ENCODE data around the gene OTUD4.
"Not testable (repeated sequence)": the region's sequence is repeated elsewhere in the genome, so short reads cannot be mapped to it uniquely, and the experiment has no call there.

The OTUD4 gene

DNA sequence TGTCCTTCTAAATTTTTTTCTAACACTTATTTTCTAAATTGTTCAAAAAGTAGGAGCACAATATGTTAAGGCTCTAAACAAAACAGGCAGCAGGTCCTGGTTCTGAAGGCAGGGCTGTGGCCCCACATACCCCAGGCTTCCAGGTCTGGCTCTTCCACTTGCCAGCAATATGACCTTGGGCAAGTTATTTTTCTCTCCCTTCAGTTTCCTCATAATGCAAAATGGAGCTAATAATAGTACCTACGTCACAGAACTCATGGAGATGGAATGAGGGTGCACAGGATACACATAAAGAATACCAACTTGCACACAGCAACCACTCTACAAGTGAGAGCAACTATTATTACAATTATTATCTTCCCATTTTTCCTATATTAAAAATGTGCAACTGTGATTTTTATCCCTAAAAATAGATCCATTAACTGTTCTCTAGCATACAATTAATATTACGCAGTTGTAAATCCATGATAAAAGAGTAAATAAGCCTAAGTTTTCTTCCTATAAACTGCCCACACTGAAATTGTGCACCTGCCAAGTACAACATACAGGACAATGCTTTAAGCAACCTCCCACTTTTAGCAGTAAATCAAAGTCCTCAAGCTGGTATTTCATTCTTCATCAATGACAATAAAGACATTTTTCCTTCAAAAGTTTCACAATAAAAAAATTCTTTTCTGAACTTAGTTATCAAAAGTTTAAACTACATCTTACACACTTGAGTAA lies 27.0 kb downstream of the OTUD4 start:
- peaks cover 4% of the 10 kb centered on the region for H3K36me3 ChIP-seq (ENCODE audit: control insufficient read depth, insufficient read depth, low read length)

DNA sequence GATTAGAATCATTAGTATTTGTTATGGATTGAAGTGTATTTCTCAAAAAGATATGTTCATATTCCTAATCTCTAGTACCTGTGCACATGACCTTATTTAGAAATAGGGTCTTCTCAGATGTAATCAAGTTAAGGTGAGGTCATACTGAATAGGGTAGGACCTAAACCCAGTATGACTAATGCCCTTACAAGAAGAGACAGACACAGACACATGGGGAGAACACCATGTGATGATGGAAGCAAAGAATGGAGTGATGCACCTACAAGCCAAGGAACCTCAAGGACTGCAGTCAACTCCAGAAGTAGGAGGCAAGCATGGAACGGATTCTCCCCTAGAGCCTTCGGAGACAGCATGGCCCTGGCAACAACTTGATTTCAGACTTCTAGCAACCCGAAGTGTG lies 31.4 kb downstream of the OTUD4 start:
- Histone ChIP-seq H3K9me3 (ENCODE audit: control insufficient read depth, low read length) (no peaks in the 10 kb centered on the region), H3K27me3 (ENCODE audit: control insufficient read depth, insufficient read depth, low read length) (no peaks in the 10 kb centered on the region), H3K9ac (ENCODE audit: low read length) (no peak overlapping the region), H3K4me1 (ENCODE audit: control insufficient read depth, insufficient read depth, low read length) (no peaks in the 10 kb centered on the region), H3K36me3 (ENCODE audit: control insufficient read depth, insufficient read depth, low read length) (peaks cover 4% of the 10 kb centered on the region), H3K4me3 (ENCODE audit: low read length) (no peak overlapping the region)

More for the DNA sequence above, 27.0 kb downstream of the OTUD4 start:
- no peak overlapping the region for H3K9ac ChIP-seq (ENCODE audit: low read length)
- H3K4me1 ChIP-seq (ENCODE audit: control insufficient read depth, insufficient read depth, low read length): no peaks in the 10 kb centered on the region
- H3K4me3 ChIP-seq (ENCODE audit: low read length): no peak overlapping the region
- H3K9me3 ChIP-seq (ENCODE audit: control insufficient read depth, low read length): no peaks in the 10 kb centered on the region
- H3K27me3 ChIP-seq (ENCODE audit: control insufficient read depth, insufficient read depth, low read length): no peaks in the 10 kb centered on the region

DNA sequence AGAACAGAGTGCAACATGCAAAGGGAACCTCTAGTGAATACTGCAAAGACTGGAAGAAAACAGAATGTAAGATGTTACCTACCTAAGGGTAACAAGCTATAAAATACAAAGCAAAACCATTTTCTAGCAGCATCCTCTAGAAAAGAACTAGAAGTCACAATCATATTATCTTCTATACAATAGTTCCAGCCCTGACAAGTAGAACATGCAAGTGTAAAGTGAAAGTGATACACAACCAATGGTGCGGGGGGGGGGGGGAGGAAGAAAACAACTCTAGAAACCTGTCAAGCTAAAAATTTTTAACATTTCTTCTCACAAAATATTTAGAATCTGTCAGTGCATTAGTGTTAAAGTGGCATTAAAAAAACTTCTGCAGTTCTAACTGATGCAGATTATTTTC lies 44.2 kb downstream of the OTUD4 start:
- not testable (repeated sequence) for H3K9ac ChIP-seq (ENCODE audit: low read length); H3K9me3 ChIP-seq (ENCODE audit: control insufficient read depth, low read length); H3K4me3 ChIP-seq (ENCODE audit: low read length); H3K36me3 ChIP-seq (ENCODE audit: control insufficient read depth, insufficient read depth, low read length); H3K4me1 ChIP-seq (ENCODE audit: control insufficient read depth, insufficient read depth, low read length); H3K27me3 ChIP-seq (ENCODE audit: control insufficient read depth, insufficient read depth, low read length)

DNA sequence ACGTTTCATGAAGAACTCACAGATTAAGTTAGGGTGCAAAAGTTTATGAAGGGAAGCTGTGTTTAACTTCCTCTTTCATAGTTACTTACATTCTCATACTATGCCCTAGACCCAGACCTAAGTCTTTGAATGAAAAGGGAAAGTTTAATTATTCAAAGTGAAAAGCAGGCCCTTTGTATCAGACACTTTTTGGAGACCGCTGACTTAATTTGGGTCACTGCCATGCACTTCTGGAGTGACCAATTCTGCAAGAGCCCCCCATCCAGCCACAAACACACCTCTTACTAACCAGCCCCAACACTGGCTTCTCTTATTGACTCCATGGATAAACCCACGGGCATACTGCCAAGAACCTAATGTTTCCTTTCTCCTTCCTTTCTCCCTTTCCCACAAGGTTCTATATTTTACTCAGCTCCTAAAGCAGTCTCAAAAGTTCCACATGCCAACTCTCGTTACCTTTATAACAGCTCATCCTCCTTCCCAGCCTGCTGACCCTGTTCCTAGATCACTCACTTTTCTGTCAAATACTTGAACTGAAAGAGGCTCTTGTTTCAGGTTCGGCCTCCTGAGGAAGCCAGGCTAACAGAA lies 47.8 kb downstream of the OTUD4 start:
- Histone ChIP-seq H3K36me3 (ENCODE audit: control insufficient read depth, insufficient read depth, low read length) (peaks cover under 1% of the 10 kb centered on the region), H3K27me3 (ENCODE audit: control insufficient read depth, insufficient read depth, low read length) (no peaks in the 10 kb centered on the region), H3K4me3 (ENCODE audit: low read length) (no peak overlapping the region), H3K9me3 (ENCODE audit: control insufficient read depth, low read length) (no peaks in the 10 kb centered on the region), H3K9ac (ENCODE audit: low read length) (no peak overlapping the region), H3K4me1 (ENCODE audit: control insufficient read depth, insufficient read depth, low read length) (no peaks in the 10 kb centered on the region)

DNA sequence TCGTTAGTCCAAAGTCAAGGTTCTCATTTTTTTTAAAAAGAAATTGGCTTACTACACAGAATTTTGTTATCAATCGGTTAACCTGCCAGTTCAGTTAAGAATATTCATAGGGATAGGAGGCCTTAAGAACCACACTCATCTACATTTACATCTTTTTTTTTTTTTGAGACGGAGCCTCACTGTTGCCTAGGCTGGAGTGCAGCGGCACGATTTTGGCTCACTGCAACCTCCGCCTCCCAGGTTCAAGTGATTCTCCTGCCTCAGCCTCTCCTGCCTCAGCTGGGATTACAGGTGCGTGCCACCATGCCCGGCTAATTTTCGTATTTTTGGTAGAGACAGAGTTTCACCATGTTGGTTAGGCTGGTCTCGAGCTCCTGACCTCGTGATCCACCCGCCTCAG lies 48.5 kb downstream of the OTUD4 start:
- Histone ChIP-seq H3K9ac (ENCODE audit: low read length) (no peak overlapping the region), H3K9me3 (ENCODE audit: control insufficient read depth, low read length) (no peaks in the 10 kb centered on the region), H3K4me3 (ENCODE audit: low read length) (no peak overlapping the region), H3K27me3 (ENCODE audit: control insufficient read depth, insufficient read depth, low read length) (no peaks in the 10 kb centered on the region), H3K4me1 (ENCODE audit: control insufficient read depth, insufficient read depth, low read length) (no peaks in the 10 kb centered on the region), H3K36me3 (ENCODE audit: control insufficient read depth, insufficient read depth, low read length) (no peaks in the 10 kb centered on the region)

DNA sequence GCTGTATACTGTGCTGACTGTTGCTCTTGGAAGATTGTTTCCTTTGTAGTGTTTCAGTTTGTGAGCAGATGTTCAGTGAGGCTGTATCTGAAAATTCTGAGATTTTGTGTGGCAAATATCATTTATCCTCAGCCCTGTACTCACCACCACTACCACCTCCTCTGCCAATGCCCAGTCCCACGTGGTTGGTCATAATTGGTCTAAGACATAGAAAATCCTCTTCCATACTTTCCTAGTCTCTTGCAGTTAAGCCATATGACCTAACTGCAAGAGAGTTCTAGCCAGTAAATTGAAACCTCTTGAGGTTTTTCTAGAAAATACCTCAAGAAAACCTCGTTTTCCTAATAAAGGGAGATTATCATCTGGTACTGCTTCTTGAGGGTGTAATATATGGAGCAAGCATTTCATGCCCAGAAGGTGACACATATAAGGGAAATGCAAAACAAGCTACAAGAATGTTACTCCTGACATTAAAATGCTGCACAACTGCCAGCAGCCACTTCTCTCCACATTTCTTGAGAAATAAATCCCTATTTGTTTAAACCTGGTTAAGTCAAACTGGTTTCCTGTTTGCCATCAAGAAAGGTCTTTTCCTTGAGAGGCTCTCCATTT lies 49.5 kb downstream of the OTUD4 start:
- Histone ChIP-seq H3K9ac (ENCODE audit: low read length) (no peak overlapping the region), H3K4me3 (ENCODE audit: low read length) (no peak overlapping the region), H3K36me3 (ENCODE audit: control insufficient read depth, insufficient read depth, low read length) (no peaks in the 10 kb centered on the region), H3K4me1 (ENCODE audit: control insufficient read depth, insufficient read depth, low read length) (no peaks in the 10 kb centered on the region), H3K9me3 (ENCODE audit: control insufficient read depth, low read length) (no peaks in the 10 kb centered on the region), H3K27me3 (ENCODE audit: control insufficient read depth, insufficient read depth, low read length) (no peaks in the 10 kb centered on the region)

DNA sequence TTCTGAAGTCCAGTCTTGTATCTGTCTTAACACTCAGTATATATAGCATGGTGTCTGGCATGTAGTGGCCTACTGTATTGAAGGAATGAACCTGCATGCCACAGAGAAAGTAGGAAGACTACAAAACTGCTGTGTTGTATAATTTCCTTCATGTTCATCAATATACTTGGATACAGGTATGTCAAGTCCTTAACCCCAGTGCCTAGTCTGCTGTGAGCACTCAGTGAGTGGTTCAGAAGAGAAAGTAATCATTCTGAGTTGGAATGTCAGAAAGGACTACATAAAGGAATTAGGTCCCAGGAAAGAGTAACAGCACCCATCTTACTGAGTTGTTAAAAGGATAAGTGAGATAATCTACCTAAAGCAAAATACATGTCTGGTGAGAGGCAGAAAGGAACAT lies 50.3 kb downstream of the OTUD4 start:
- Histone ChIP-seq H3K9me3 (ENCODE audit: control insufficient read depth, low read length) (no peaks in the 10 kb centered on the region), H3K4me3 (ENCODE audit: low read length) (no peak overlapping the region), H3K4me1 (ENCODE audit: control insufficient read depth, insufficient read depth, low read length) (no peaks in the 10 kb centered on the region), H3K9ac (ENCODE audit: low read length) (no peak overlapping the region), H3K36me3 (ENCODE audit: control insufficient read depth, insufficient read depth, low read length) (no peaks in the 10 kb centered on the region), H3K27me3 (ENCODE audit: control insufficient read depth, insufficient read depth, low read length) (no peaks in the 10 kb centered on the region)

DNA sequence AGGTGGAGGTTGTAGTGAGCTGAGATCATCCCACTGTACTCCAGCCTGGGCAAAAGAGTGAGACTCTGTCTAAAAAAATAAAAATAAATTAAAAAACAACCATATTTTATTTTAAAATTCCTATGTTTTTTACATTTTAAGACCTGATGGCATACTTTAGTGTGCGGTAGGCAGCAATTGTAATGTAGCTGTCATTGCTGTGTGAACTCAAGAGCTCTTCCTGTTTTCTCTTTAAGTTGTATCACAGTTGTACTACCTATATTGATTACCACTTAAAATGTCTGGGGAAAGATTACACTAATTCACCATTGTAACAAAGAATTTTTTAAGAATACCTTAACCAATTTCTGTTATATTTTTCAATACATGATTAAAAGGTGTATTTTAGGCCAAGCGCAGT lies 55.0 kb downstream of the OTUD4 start:
- Histone ChIP-seq H3K4me3 (ENCODE audit: low read length) (no peak overlapping the region), H3K4me1 (ENCODE audit: control insufficient read depth, insufficient read depth, low read length) (no peaks in the 10 kb centered on the region), H3K36me3 (ENCODE audit: control insufficient read depth, insufficient read depth, low read length) (no peaks in the 10 kb centered on the region), H3K9me3 (ENCODE audit: control insufficient read depth, low read length) (no peaks in the 10 kb centered on the region), H3K27me3 (ENCODE audit: control insufficient read depth, insufficient read depth, low read length) (no peaks in the 10 kb centered on the region), H3K9ac (ENCODE audit: low read length) (no peak overlapping the region)

DNA sequence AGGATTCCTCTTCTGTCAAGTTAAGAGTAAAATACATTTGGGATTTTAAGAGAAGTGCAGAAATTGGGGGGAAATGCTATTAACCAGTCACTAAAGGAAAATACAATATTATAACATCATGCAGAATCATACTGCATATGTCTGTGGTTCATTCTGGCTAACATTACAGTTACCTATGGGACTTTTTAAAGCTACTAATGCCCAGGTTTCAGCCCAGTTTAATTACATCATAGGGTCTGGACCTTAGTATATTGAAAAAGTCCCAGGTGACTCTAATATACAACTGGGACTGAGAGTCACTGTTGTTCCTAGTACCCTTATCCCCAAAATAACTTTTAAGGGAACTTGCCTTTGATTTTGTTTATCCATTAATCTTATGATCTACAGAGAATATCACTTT lies 72.3 kb downstream of the OTUD4 start:
- Histone ChIP-seq H3K9me3 (ENCODE audit: control insufficient read depth, low read length) (no peaks in the 10 kb centered on the region), H3K4me3 (ENCODE audit: low read length) (no peak overlapping the region), H3K9ac (ENCODE audit: low read length) (no peak overlapping the region), H3K27me3 (ENCODE audit: control insufficient read depth, insufficient read depth, low read length) (no peaks in the 10 kb centered on the region), H3K4me1 (ENCODE audit: control insufficient read depth, insufficient read depth, low read length) (no peaks in the 10 kb centered on the region), H3K36me3 (ENCODE audit: control insufficient read depth, insufficient read depth, low read length) (no peaks in the 10 kb centered on the region)

DNA sequence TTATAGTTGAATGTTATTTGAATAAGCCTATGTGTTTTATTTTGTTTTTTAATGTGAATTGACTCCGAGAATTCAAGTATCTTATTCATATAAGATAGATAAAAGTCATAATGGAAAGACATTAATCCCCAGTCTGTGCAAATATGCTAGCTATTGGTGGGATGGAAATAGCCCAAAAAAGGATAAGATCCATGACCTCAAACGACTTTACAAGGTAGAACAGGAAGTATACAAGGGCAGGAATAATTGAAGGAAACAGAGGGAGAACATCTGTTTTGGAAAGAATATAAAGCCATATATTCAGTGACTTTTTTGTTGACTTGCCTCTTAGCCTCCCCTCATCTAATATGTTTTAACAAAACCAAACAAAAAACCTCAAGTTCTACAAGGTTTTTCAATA lies 73.3 kb downstream of the OTUD4 start:
- Histone ChIP-seq H3K4me3 (ENCODE audit: low read length) (no peak overlapping the region), H3K27me3 (ENCODE audit: control insufficient read depth, insufficient read depth, low read length) (no peaks in the 10 kb centered on the region), H3K9ac (ENCODE audit: low read length) (no peak overlapping the region), H3K36me3 (ENCODE audit: control insufficient read depth, insufficient read depth, low read length) (no peaks in the 10 kb centered on the region), H3K4me1 (ENCODE audit: control insufficient read depth, insufficient read depth, low read length) (no peaks in the 10 kb centered on the region), H3K9me3 (ENCODE audit: control insufficient read depth, low read length) (no peaks in the 10 kb centered on the region)

DNA sequence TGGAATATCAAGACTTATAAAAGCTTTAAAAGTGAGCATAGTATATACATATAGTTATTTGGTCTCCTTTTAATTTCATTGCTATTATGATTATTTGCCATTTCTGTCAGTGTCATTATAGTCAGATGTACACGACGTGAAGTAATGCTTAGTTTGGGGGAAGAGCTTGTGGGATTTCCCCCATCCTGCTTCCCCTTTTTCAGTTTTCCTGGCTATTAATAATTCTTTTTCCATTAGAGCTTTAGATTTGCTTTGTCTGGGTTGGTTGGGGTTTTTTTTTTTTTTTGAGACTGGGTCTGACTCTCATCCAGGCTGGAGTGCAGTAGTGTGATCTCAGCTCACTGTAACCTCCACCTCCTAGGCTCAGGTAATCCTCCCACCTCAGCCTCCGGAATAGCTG lies 76.9 kb downstream of the OTUD4 start:
- Histone ChIP-seq H3K4me1 (ENCODE audit: control insufficient read depth, insufficient read depth, low read length) (no peaks in the 10 kb centered on the region), H3K4me3 (ENCODE audit: low read length) (no peak overlapping the region), H3K9ac (ENCODE audit: low read length) (no peak overlapping the region), H3K27me3 (ENCODE audit: control insufficient read depth, insufficient read depth, low read length) (no peaks in the 10 kb centered on the region), H3K9me3 (ENCODE audit: control insufficient read depth, low read length) (no peaks in the 10 kb centered on the region), H3K36me3 (ENCODE audit: control insufficient read depth, insufficient read depth, low read length) (no peaks in the 10 kb centered on the region)

DNA sequence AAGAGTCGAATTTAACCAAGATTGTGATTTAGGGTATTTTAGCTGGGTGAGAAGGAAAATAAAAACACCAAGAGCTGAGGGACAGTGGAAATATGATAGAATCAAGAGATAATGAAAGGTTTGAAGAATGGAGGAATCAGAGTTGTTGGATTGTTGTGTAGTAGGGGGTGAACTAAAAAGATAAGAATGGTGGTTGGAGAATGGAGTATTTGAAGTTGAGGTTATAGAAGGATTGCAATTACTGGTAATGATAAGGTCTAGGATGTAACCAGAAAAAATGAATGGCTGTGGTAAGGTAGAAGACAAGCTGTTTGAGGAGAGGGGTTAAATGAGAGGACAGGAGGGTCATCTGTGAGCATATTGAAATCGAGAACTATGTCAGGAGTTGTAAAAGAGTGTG lies 77.8 kb downstream of the OTUD4 start:
- Histone ChIP-seq H3K36me3 (ENCODE audit: control insufficient read depth, insufficient read depth, low read length) (no peaks in the 10 kb centered on the region), H3K9me3 (ENCODE audit: control insufficient read depth, low read length) (no peaks in the 10 kb centered on the region), H3K27me3 (ENCODE audit: control insufficient read depth, insufficient read depth, low read length) (no peaks in the 10 kb centered on the region), H3K9ac (ENCODE audit: low read length) (no peak overlapping the region), H3K4me1 (ENCODE audit: control insufficient read depth, insufficient read depth, low read length) (no peaks in the 10 kb centered on the region), H3K4me3 (ENCODE audit: low read length) (no peak overlapping the region)

All from mucosa of stomach (tissue), 1 donor.